LNCAP (cell line): Measurements from ENCODE around the gene RNF187.

Experiments
- TF ChIP-seq, protein P1 (sequence below): fragments of 450-650 bp; IDR thresholded peaks from 2 replicates; pipeline ENCODE4 v1.5.1; 2017; ENCODE audit warnings: mild to moderate bottlenecking

Gene RNF187

GRCh38 chr1:228494044-228494353 lies 6.8 kb downstream of the RNF187 start:
- TF ChIP-seq, protein P1, sequence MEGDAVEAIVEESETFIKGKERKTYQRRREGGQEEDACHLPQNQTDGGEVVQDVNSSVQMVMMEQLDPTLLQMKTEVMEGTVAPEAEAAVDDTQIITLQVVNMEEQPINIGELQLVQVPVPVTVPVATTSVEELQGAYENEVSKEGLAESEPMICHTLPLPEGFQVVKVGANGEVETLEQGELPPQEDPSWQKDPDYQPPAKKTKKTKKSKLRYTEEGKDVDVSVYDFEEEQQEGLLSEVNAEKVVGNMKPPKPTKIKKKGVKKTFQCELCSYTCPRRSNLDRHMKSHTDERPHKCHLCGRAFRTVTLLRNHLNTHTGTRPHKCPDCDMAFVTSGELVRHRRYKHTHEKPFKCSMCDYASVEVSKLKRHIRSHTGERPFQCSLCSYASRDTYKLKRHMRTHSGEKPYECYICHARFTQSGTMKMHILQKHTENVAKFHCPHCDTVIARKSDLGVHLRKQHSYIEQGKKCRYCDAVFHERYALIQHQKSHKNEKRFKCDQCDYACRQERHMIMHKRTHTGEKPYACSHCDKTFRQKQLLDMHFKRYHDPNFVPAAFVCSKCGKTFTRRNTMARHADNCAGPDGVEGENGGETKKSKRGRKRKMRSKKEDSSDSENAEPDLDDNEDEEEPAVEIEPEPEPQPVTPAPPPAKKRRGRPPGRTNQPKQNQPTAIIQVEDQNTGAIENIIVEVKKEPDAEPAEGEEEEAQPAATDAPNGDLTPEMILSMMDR = no peak

DNA sequence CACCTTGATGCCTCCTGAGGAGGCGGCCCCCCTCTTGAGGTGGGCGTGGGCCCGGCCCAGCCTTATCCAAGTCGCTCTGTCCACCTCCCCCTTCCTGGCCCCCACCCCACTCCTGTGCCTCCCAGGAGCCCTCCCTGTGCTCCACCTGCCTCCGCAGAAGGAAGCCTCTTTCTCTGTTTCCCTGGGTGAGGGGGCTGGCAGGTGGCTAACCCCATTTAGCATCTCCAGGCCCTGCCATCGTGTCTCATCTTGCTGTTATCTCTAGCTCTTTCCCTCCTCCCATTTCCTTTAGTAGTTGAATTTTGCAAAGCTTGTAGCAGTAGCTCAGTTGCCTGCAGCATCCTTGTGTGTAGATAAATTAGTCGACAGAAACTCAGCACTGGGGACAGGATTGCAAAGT lies 7.2 kb downstream of the RNF187 start:
- TF ChIP-seq, protein P1 = no peak

DNA sequence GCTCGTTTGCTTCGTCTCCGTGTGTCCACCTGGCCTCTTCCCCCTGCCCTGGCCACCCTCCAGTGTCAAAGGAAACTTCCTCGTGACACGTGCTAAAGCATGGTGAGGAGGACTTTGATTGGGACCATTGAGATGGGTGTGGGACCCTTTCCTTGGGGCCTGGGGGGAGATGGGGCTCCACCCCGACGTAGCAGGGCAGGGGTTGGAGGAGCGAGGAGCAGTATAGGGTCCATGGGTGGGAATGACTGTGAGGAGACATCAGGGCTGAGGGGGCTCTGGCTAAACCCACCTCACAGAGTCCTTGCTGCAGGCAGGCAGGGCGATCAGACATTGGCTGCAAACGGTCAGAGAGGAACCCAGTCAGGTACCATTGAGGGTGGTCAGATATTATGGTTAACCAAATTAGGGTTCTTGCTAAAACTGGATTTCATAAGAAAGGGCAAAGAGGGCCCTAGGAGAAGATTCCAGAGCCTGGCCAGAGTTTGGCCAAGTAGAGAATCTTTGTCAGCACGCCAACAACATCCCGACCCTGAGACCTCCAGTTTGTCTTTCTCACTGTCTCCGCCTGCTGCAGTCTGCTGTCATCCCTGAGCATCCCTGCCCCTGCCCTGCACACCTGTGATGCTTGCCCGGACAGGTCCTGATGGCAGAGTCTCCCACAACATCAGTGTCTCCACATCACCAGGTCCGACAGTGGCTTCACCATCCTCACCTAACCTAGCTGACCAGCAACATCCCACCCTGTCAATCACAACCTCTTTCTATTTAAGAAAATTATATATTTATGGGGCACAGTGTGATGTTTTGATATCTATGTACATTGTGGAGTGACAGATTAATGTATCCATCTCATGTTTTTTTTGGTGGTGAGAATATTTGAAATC lies 8.0 kb downstream of the RNF187 start:
- TF ChIP-seq, protein P1 = no peak

DNA sequence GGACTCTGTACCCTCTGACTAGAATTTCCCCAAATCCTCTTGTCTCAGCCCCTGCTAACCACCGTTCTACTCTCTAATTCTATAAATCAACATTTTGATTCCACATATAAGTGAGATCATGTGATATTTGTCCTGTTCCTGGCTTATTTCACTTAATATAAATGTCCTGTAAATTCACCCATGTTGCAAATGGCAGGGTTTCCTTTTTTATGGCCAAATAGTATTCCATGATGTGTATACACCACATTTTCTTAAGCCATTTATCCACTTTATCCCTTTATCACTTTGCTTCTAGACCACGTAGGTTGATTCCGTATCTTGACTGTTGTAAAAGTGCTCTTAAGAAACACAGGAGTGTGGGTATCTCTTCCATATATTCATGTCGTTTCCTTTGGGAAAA lies 8.9 kb downstream of the RNF187 start:
- TF ChIP-seq, protein P1 = no peak

DNA sequence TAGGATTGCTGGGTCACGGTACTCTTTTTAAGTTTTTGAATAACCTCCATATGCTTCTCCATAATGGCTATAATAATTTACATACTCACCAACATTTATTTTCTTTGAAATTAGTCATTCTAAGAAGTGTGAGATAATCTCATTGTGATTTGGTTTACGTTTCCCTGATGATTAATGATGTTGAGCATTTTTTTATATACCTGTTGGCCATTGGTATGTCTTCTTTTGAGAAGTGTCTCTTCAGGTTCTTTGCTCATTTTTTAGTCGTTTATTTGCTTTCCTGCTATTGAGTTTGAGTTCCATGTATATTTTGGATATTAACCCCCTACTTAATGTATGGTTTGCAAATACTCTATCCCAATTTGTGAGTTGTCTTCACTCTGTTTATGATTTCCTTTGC lies 9.3 kb downstream of the RNF187 start:
- TF ChIP-seq, protein P1 = no peak

- TF ChIP-seq, protein P1 = no peak
These were observed 10.0 kb downstream of the RNF187 start for GRCh38 chr1:228497206-228497605.

DNA sequence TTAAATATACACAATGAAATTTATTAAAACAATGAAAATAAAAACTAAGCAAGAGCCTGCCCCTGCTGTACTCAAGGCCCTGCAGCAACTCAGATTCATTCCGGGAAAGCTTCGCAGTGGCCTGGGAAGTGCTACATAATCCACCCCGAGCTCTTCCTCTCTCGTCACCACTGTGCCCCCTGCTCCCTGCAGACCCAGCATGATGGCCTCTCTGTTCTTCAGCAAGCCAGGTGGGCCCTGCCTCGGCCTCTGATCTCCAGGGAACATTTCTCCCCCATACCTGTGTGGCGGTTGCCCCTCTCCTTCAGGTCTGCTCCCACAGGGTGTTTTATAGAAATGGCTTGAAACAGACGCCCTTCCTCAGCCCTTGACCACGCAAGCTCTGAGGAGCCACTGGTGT lies 10.6 kb downstream of the RNF187 start:
- TF ChIP-seq, protein P1 = no peak
